Keratinocyte (primary cell): Measurements from ENCODE around the gene TTLL13. TPM values are rescaled to one million over a fixed set of nuclear protein-coding genes. Genes with fewer than 3 reads are reported as not detected.

ENCODE experiments used
- DNase-seq: peaks from one replicate; pipeline ENCODE4 v3.0.0-alpha.2; 2011; ENCODE audit warnings: low read depth, missing footprints, low spot score
- FAIRE-seq: peaks from 2 replicates; lab custom pipeline; 2011; peaks lifted over from hg19 to GRCh38; lab: Jason Lieb, UNC
- H2AFZ ChIP-seq: 2 replicates; pipeline ENCODE4 v1.6.0; 2012; ENCODE audit warnings: low read length, control low read depth, inconsistent platforms; ENCODE audit not compliant: control insufficient read depth
- H3K27ac ChIP-seq: 2 replicates; pipeline ENCODE4 v1.5.1; 2011; ENCODE audit warnings: low read length; ENCODE audit not compliant: control insufficient read depth, insufficient read depth
- H3K27me3 ChIP-seq: 3 replicates; pipeline ENCODE4 v1.6.0; 2011; ENCODE audit warnings: low read length; ENCODE audit not compliant: control insufficient read depth, insufficient read depth; ENCODE audit errors: extremely low read depth
- H3K36me3 ChIP-seq, 2 experiments: 2 replicates in 1 of 2; 3 replicates in 1 of 2; pipeline ENCODE4 v1.5.1; 2011; ENCODE audit warnings: low read length in 2 of 2, mild to moderate bottlenecking in 1 of 2; ENCODE audit not compliant: control insufficient read depth in 2 of 2, insufficient read depth in 2 of 2; ENCODE audit errors: extremely low read depth in 1 of 2
- H3K4me1 ChIP-seq: 3 replicates; pipeline ENCODE4 v1.5.1; 2011; ENCODE audit warnings: low read length; ENCODE audit not compliant: control insufficient read depth, insufficient read depth; ENCODE audit errors: extremely low read depth
- H3K4me2 ChIP-seq: 3 replicates; pipeline ENCODE4 v1.6.0; 2011; ENCODE audit warnings: low read depth, low read length; ENCODE audit not compliant: control insufficient read depth, insufficient read depth; ENCODE audit errors: extremely low read depth
- H3K4me3 ChIP-seq, 3 experiments: fragments of 200-600 bp in 1 of 3; sonication (generic) in 1 of 3; 2 replicates in 2 of 3; 3 replicates in 1 of 3; pipeline ENCODE4 v1.5.1; 2011 to 2016; ENCODE audit warnings: low read length in 3 of 3, mild to moderate bottlenecking in 3 of 3, control low read depth in 2 of 3, inconsistent platforms in 1 of 3, low read depth in 1 of 3, mixed read lengths in 1 of 3, mixed run types in 1 of 3, moderate library complexity in 1 of 3; ENCODE audit not compliant: control insufficient read depth in 2 of 3, insufficient read depth in 2 of 3; ENCODE audit errors: extremely low read depth in 1 of 3
- H3K79me2 ChIP-seq: 2 replicates; pipeline ENCODE4 v1.6.0; 2012; ENCODE audit warnings: low read length; ENCODE audit not compliant: control insufficient read depth, insufficient read depth
- H3K9ac ChIP-seq: 3 replicates; pipeline ENCODE4 v1.6.0; 2011; ENCODE audit warnings: low read length; ENCODE audit not compliant: control insufficient read depth, insufficient read depth; ENCODE audit errors: extremely low read depth
- H3K9me1 ChIP-seq: 3 replicates; pipeline ENCODE4 v1.6.0; 2011; ENCODE audit warnings: low read length; ENCODE audit not compliant: control insufficient read depth, insufficient read depth; ENCODE audit errors: extremely low read depth
- H3K9me3 ChIP-seq: 2 replicates; pipeline ENCODE4 v1.5.1; 2012; ENCODE audit warnings: low read depth, low read length; ENCODE audit not compliant: control insufficient read depth
- H4K20me1 ChIP-seq: 3 replicates; pipeline ENCODE4 v1.6.0; 2011; ENCODE audit warnings: low read length; ENCODE audit not compliant: control insufficient read depth, insufficient read depth; ENCODE audit errors: extremely low read depth
- CTCF ChIP-seq, 3 experiments: IDR thresholded peaks in 1 of 3; conservative IDR thresholded peaks in 1 of 3; optimal IDR thresholded peaks in 1 of 3; 2 replicates in 2 of 3; 3 replicates in 1 of 3; pipeline versions ENCODE3 to v1.5.1; 2011; ENCODE audit warnings: low read length in 3 of 3, mild to moderate bottlenecking in 3 of 3, moderate library complexity in 2 of 3, control low read depth in 1 of 3, inconsistent platforms in 1 of 3; ENCODE audit not compliant: insufficient read depth in 2 of 3; ENCODE audit errors: extremely low read depth in 1 of 3
- EZH2 ChIP-seq: IDR thresholded peaks from one replicate; pipeline ENCODE4 v1.6.1; 2012; ENCODE audit warnings: inconsistent platforms, mild to moderate bottlenecking, low read length, moderate library complexity
- dilution Hi-C: fragments of 300-500 bp; cut with MboI; formaldehyde crosslinking; loops from one replicate; pipeline ENCODE4 v1.7.0; 2020; ENCODE audit warnings: low sequenced_read_pairs; ENCODE audit not compliant: extremely low pct_ligation_motif_present
- polyA plus RNA-seq, 5 experiments: library from polyadenylated mRNA; depleted of rRNA in 3 of 5; stranded (reverse) in 3 of 5; stranded (forward) in 1 of 5; unstranded in 1 of 5; fragments of >200 nt; gene quantifications; 1 replicate in 1 of 5; 2 replicates in 3 of 5; 3 replicates in 1 of 5; pipeline versions ENCODE4 v1.2.1 to v1.2.3, GENCODE V29; 2011 to 2012; ENCODE audit warnings: missing spikeins in 2 of 5, low read depth in 1 of 5, low replicate concordance in 1 of 5

The TTLL13 gene
- polyA plus RNA-seq, 1 donor (not counting 4 experiments of a cell fraction or from before 2014, with no cell fraction given), result 0.07 TPM

- no peak for DNase-seq
- Histone ChIP-seq H3K9me1 (no peaks in the 10 kb centered on the region), H3K4me3 (no peak overlapping the region), H3K9me3 (no peaks in the 10 kb centered on the region), H3K4me2 (no peak overlapping the region), H3K36me3 (no peaks in the 10 kb centered on the region), H2AFZ (no peak overlapping the region), H3K27ac (no peak overlapping the region), H3K4me1 (no peaks in the 10 kb centered on the region), H3K27me3 (no peaks in the 10 kb centered on the region), H3K9ac (no peak overlapping the region), H3K79me2 (no peaks in the 10 kb centered on the region), H4K20me1 (no peaks in the 10 kb centered on the region)
- TF ChIP-seq CTCF (optimal IDR thresholded peaks at IDR 0.05 in 1 of 3, IDR thresholded peaks at IDR 0.05 in 1 of 3, conservative IDR thresholded peaks at IDR 0.05 in 1 of 3; ENCODE audit: extremely low read depth in 1 of 3, insufficient read depth in 2 of 3, low read length in 3 of 3) (no peak), EZH2 (no peak)
- dilution Hi-C loops, result no loop called here
- FAIRE-seq, result no peak
These were observed 37.7 kb downstream of the TTLL13 start for GRCh38 chr15:90287101-90287500.

- Histone ChIP-seq H3K79me2 (no peaks in the 10 kb centered on the region), H3K9ac (no peak overlapping the region), H2AFZ (no peak overlapping the region), H3K36me3 (no peaks in the 10 kb centered on the region), H3K4me1 (no peaks in the 10 kb centered on the region), H4K20me1 (no peaks in the 10 kb centered on the region), H3K4me2 (no peak overlapping the region), H3K27me3 (no peaks in the 10 kb centered on the region), H3K9me1 (no peaks in the 10 kb centered on the region), H3K27ac (no peak overlapping the region), H3K4me3 (no peak overlapping the region), H3K9me3 (no peaks in the 10 kb centered on the region)
- dilution Hi-C loops, result no loop called here
- no peak for DNase-seq
- no peak for FAIRE-seq
- TF ChIP-seq EZH2 (no peak), CTCF (optimal IDR thresholded peaks at IDR 0.05 in 1 of 3, IDR thresholded peaks at IDR 0.05 in 1 of 3, conservative IDR thresholded peaks at IDR 0.05 in 1 of 3; ENCODE audit: extremely low read depth in 1 of 3, insufficient read depth in 2 of 3, low read length in 3 of 3) (no peak)
These were observed 38.6 kb downstream of the TTLL13 start for GRCh38 chr15:90287946-90288345.
